GM23338 (cell line): ENCODE measurements around the gene SREK1IP1. TPM values are rescaled to one million over a fixed set of nuclear protein-coding genes. Genes with fewer than 3 reads are reported as not detected.

Experiments used
- ATAC-seq: fragments of 200-7000 bp; cut with Tn5 transposase; 3 replicates; pipeline ENCODE4 v1.9.1; 2020
- DNase-seq: peaks from one replicate; pipeline ENCODE4 v3.0.0-alpha.2; 2015; ENCODE audit warnings: low spot score
- H2AFZ ChIP-seq: fragments of 200-600 bp; sonication (generic); 2 replicates; pipeline ENCODE4 v1.8.0; 2016; ENCODE audit warnings: antibody characterized with exemption, mild to moderate bottlenecking, moderate library complexity
- H3F3A ChIP-seq: fragments of 200-600 bp; sonication (generic); replicated peaks from 2 replicates; pipeline ENCODE4 v1.8.0; 2017; ENCODE audit warnings: antibody characterized with exemption, mixed run types, low read depth
- H3K27ac ChIP-seq: fragments of 200-600 bp; sonication (generic); 2 replicates; pipeline ENCODE4 v1.6.1; 2016; ENCODE audit warnings: low read depth
- H3K27me3 ChIP-seq: fragments of 200-600 bp; sonication (generic); 2 replicates; pipeline ENCODE4 v1.8.0; 2016; ENCODE audit warnings: mild to moderate bottlenecking, mixed run types, moderate library complexity; ENCODE audit not compliant: insufficient read depth
- H3K36me3 ChIP-seq: fragments of 200-600 bp; sonication (generic); 2 replicates; pipeline ENCODE4 v1.8.0; 2016; ENCODE audit warnings: mild to moderate bottlenecking; ENCODE audit not compliant: insufficient read depth
- H3K4me1 ChIP-seq: fragments of 200-600 bp; sonication (generic); 2 replicates; pipeline ENCODE4 v1.8.0; 2016; ENCODE audit warnings: mild to moderate bottlenecking, moderate library complexity; ENCODE audit not compliant: insufficient read depth
- H3K4me2 ChIP-seq: fragments of 200-600 bp; sonication (generic); 2 replicates; pipeline ENCODE4 v1.7.1; 2017; ENCODE audit warnings: mixed run types
- H3K4me3 ChIP-seq: fragments of 200-600 bp; sonication (generic); 2 replicates; pipeline ENCODE4 v1.6.1; 2016; ENCODE audit warnings: mixed run types
- H3K79me2 ChIP-seq: fragments of 200-600 bp; sonication (generic); replicated peaks from 2 replicates; pipeline ENCODE4 v1.8.0; 2017; ENCODE audit warnings: mild to moderate bottlenecking; ENCODE audit not compliant: insufficient read depth
- H3K9me2 ChIP-seq: fragments of 200-600 bp; sonication (generic); 2 replicates; pipeline ENCODE4 v1.8.0; 2017; ENCODE audit not compliant: insufficient read depth
- H4K20me1 ChIP-seq: fragments of 200-600 bp; sonication (generic); replicated peaks from 2 replicates; pipeline ENCODE4 v1.8.0; 2017; ENCODE audit warnings: mild to moderate bottlenecking; ENCODE audit not compliant: insufficient read depth
- H3K27ac Mint-ChIP-seq: 2 replicates; pipeline ENCODE4 v1.8.0; 2020; ENCODE audit warnings: inconsistent platforms, mild to moderate bottlenecking, moderate library complexity, mixed read lengths
- H3K27me3 Mint-ChIP-seq: 3 replicates; pipeline ENCODE4 v1.8.0; 2022; ENCODE audit warnings: low read depth, mild to moderate bottlenecking, moderate library complexity, mixed read lengths, inconsistent platforms; ENCODE audit not compliant: insufficient read depth, poor library complexity
- H3K36me3 Mint-ChIP-seq: 3 replicates; pipeline ENCODE4 v1.8.0; 2021; ENCODE audit warnings: low read depth, mild to moderate bottlenecking, inconsistent platforms, moderate library complexity, mixed read lengths
- H3K4me1 Mint-ChIP-seq: 3 replicates; pipeline ENCODE4 v1.8.0; 2020; ENCODE audit warnings: mild to moderate bottlenecking, inconsistent platforms, mixed read lengths
- H3K4me3 Mint-ChIP-seq: 3 replicates; pipeline ENCODE4 v1.8.0; 2021; ENCODE audit warnings: moderate library complexity, mild to moderate bottlenecking, inconsistent platforms, mixed read lengths
- H3K9me3 Mint-ChIP-seq: 3 replicates; pipeline ENCODE4 v1.8.0; 2020; ENCODE audit warnings: moderate library complexity, mild to moderate bottlenecking, inconsistent platforms, mixed read lengths
- CREB1 ChIP-seq: fragments of 250-450 bp; sonication (Bioruptor Pico); IDR thresholded peaks from 2 replicates; pipeline ENCODE4 v1.5.0; 2020; ENCODE audit warnings: low read depth, mild to moderate bottlenecking, moderate library complexity
- EZH2phosphoT487 ChIP-seq: fragments of 200-600 bp; sonication (generic); IDR thresholded peaks from one replicate; pipeline ENCODE4 v1.8.1; 2018; ENCODE audit warnings: antibody characterized with exemption; ENCODE audit not compliant: unreplicated experiment
- JUNB ChIP-seq: IDR thresholded peaks from one replicate; pipeline ENCODE4 v1.6.1; 2016; ENCODE audit warnings: antibody characterized with exemption; ENCODE audit not compliant: unreplicated experiment
- NANOG ChIP-seq: IDR thresholded peaks from 2 replicates; pipeline ENCODE4 v1.6.1; 2016; ENCODE audit warnings: antibody characterized with exemption, borderline replicate concordance
- POLR2AphosphoS5 ChIP-seq: IDR thresholded peaks from 2 replicates; pipeline ENCODE4 v1.6.1; 2016; ENCODE audit warnings: antibody characterized with exemption, low read depth
- STAT1 ChIP-seq: IDR thresholded peaks from one replicate; pipeline ENCODE4 v1.6.1; 2016; ENCODE audit warnings: antibody characterized with exemption; ENCODE audit not compliant: unreplicated experiment
- ZNF114 ChIP-seq: fragments of 250-450 bp; sonication (Bioruptor Pico); IDR thresholded peaks from 2 replicates; pipeline ENCODE4 v1.5.0; 2020; ENCODE audit warnings: mild to moderate bottlenecking, moderate library complexity
- ZNF331 ChIP-seq: fragments of 250-450 bp; sonication (Bioruptor Pico); IDR thresholded peaks from 2 replicates; pipeline ENCODE4 v1.5.0; 2020; ENCODE audit warnings: low read depth, mild to moderate bottlenecking, moderate library complexity
- polyA plus RNA-seq: library from polyadenylated mRNA; unstranded; fragments of >200 nt; fragmentation: Nextera tagmentation; extraction: Ambion mirVana; gene quantifications from 2 replicates; pipeline ENCODE4 v1.2.1, GENCODE V29; 2016
- total RNA-seq: library from RNA; depleted of rRNA; stranded (reverse); fragments of >200 nt; shearing (Covaris generic); gene quantifications from 2 replicates; pipeline ENCODE4 v1.2.3, GENCODE V29; 2014
- TF ChIP-seq, protein P1 (sequence below): IDR thresholded peaks from 2 replicates; pipeline ENCODE4 v1.6.1; 2016; ENCODE audit warnings: antibody characterized with exemption
- TF ChIP-seq, protein P2 (sequence below): IDR thresholded peaks from one replicate; pipeline ENCODE4 v1.6.1; 2018; ENCODE audit warnings: antibody characterized with exemption; ENCODE audit not compliant: unreplicated experiment
- TF ChIP-seq, protein P3 (sequence below): fragments of 250-450 bp; sonication (Bioruptor Pico); IDR thresholded peaks from 2 replicates; pipeline ENCODE4 v1.5.0; 2020; ENCODE audit warnings: mild to moderate bottlenecking, moderate library complexity
- TF ChIP-seq, protein P4 (sequence below), 2 experiments: fragments of 200-600 bp in 1 of 2; sonication (generic) in 1 of 2; conservative IDR thresholded peaks; 2 replicates each; pipeline versions ENCODE4 v1.5.1 to v1.6.1; 2016 to 2017; ENCODE audit warnings: antibody characterized with exemption in 2 of 2, low read depth in 2 of 2, mild to moderate bottlenecking in 2 of 2, moderate library complexity in 1 of 2

SREK1IP1 gene
- total and polyA plus RNA-seq, 2 experiments from 2014 or later: 16.7 to 137 TPM

DNA sequence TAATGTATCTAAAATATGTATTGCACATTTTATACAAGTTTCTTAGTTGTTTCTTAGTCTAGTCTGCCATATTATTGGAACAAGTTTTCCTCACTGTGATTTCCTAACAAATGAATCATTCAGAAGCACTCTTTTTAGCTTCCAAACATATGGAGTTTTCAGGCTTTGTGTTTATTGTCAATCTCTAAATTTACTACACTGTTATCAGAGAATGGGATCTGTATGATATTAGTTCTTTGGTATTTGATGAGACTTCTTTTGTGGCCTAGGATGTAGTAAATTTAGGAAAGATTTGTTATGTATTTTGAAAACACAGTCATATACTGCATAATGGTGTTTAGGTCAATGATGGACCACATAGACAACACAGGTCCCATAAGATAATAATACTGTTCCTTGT lies 25.7 kb downstream of the SREK1IP1 start (continued):
- TF ChIP-seq, protein P1, sequence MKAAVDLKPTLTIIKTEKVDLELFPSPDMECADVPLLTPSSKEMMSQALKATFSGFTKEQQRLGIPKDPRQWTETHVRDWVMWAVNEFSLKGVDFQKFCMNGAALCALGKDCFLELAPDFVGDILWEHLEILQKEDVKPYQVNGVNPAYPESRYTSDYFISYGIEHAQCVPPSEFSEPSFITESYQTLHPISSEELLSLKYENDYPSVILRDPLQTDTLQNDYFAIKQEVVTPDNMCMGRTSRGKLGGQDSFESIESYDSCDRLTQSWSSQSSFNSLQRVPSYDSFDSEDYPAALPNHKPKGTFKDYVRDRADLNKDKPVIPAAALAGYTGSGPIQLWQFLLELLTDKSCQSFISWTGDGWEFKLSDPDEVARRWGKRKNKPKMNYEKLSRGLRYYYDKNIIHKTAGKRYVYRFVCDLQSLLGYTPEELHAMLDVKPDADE: no peak

DNA sequence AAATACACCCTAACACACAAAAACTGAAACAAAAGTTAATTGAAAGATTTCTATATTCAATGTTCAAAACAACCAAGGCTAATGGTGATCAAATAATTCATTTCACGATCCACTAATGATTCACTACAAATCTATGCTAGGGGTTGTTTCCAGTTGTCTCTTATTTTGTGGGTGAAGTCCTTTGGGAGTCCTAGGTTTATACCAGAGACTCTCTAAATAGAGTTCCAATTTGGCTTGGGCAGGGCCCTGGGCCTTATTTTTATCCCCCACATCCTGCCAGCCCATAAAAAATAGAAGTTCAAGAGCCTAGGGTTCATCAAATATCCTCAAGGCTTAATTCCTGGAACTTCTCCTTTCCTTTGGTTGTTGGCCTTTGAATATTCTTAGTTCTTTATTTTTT lies 26.1 kb downstream of the SREK1IP1 start:
- H3K9me2 ChIP-seq: no peaks in the 10 kb centered on the region
- H3F3A ChIP-seq: no peaks in the 10 kb centered on the region
- Mint-ChIP-seq H3K9me3 (no peaks in the 10 kb centered on the region; the same call in 2 of the 3 replicates), H3K4me1 (peaks cover 15% of the 10 kb centered on the region; the same call in 2 of the 3 replicates), H3K27me3 (no peaks in the 10 kb centered on the region), H3K27ac (no peak overlapping the region), H3K36me3 (peaks cover 16% of the 10 kb centered on the region; the same call in 2 of the 3 replicates), H3K4me3 (no peak overlapping the region)
- H3K79me2 ChIP-seq: peaks cover 5% of the 10 kb centered on the region; the same call in 1 of the 2 replicates
- H3K4me1 ChIP-seq: peaks cover 4% of the 10 kb centered on the region; the same call in 1 of the 2 replicates
- no peak overlapping the region for H3K27ac ChIP-seq
- ATAC-seq: no peak
- no peak overlapping the region for H2AFZ ChIP-seq
- H3K36me3 ChIP-seq: peaks cover 9% of the 10 kb centered on the region; the same call in 1 of the 2 replicates
- H3K4me3 ChIP-seq: no peak overlapping the region
- H4K20me1 ChIP-seq: no peaks in the 10 kb centered on the region
- no peak for DNase-seq
- no peak overlapping the region for H3K4me2 ChIP-seq
- no peaks in the 10 kb centered on the region for H3K27me3 ChIP-seq
- TF ChIP-seq EZH2phosphoT487 (no peak), ZNF331 (CRISPR knock-in tag) (no peak), CREB1 (no peak), NANOG (no peak), JUNB (no peak), STAT1 (no peak), ZNF114 (no peak), POLR2AphosphoS5 (no peak)
- TF ChIP-seq, protein P2, sequence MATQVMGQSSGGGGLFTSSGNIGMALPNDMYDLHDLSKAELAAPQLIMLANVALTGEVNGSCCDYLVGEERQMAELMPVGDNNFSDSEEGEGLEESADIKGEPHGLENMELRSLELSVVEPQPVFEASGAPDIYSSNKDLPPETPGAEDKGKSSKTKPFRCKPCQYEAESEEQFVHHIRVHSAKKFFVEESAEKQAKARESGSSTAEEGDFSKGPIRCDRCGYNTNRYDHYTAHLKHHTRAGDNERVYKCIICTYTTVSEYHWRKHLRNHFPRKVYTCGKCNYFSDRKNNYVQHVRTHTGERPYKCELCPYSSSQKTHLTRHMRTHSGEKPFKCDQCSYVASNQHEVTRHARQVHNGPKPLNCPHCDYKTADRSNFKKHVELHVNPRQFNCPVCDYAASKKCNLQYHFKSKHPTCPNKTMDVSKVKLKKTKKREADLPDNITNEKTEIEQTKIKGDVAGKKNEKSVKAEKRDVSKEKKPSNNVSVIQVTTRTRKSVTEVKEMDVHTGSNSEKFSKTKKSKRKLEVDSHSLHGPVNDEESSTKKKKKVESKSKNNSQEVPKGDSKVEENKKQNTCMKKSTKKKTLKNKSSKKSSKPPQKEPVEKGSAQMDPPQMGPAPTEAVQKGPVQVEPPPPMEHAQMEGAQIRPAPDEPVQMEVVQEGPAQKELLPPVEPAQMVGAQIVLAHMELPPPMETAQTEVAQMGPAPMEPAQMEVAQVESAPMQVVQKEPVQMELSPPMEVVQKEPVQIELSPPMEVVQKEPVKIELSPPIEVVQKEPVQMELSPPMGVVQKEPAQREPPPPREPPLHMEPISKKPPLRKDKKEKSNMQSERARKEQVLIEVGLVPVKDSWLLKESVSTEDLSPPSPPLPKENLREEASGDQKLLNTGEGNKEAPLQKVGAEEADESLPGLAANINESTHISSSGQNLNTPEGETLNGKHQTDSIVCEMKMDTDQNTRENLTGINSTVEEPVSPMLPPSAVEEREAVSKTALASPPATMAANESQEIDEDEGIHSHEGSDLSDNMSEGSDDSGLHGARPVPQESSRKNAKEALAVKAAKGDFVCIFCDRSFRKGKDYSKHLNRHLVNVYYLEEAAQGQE: no peak
- TF ChIP-seq, protein P3, sequence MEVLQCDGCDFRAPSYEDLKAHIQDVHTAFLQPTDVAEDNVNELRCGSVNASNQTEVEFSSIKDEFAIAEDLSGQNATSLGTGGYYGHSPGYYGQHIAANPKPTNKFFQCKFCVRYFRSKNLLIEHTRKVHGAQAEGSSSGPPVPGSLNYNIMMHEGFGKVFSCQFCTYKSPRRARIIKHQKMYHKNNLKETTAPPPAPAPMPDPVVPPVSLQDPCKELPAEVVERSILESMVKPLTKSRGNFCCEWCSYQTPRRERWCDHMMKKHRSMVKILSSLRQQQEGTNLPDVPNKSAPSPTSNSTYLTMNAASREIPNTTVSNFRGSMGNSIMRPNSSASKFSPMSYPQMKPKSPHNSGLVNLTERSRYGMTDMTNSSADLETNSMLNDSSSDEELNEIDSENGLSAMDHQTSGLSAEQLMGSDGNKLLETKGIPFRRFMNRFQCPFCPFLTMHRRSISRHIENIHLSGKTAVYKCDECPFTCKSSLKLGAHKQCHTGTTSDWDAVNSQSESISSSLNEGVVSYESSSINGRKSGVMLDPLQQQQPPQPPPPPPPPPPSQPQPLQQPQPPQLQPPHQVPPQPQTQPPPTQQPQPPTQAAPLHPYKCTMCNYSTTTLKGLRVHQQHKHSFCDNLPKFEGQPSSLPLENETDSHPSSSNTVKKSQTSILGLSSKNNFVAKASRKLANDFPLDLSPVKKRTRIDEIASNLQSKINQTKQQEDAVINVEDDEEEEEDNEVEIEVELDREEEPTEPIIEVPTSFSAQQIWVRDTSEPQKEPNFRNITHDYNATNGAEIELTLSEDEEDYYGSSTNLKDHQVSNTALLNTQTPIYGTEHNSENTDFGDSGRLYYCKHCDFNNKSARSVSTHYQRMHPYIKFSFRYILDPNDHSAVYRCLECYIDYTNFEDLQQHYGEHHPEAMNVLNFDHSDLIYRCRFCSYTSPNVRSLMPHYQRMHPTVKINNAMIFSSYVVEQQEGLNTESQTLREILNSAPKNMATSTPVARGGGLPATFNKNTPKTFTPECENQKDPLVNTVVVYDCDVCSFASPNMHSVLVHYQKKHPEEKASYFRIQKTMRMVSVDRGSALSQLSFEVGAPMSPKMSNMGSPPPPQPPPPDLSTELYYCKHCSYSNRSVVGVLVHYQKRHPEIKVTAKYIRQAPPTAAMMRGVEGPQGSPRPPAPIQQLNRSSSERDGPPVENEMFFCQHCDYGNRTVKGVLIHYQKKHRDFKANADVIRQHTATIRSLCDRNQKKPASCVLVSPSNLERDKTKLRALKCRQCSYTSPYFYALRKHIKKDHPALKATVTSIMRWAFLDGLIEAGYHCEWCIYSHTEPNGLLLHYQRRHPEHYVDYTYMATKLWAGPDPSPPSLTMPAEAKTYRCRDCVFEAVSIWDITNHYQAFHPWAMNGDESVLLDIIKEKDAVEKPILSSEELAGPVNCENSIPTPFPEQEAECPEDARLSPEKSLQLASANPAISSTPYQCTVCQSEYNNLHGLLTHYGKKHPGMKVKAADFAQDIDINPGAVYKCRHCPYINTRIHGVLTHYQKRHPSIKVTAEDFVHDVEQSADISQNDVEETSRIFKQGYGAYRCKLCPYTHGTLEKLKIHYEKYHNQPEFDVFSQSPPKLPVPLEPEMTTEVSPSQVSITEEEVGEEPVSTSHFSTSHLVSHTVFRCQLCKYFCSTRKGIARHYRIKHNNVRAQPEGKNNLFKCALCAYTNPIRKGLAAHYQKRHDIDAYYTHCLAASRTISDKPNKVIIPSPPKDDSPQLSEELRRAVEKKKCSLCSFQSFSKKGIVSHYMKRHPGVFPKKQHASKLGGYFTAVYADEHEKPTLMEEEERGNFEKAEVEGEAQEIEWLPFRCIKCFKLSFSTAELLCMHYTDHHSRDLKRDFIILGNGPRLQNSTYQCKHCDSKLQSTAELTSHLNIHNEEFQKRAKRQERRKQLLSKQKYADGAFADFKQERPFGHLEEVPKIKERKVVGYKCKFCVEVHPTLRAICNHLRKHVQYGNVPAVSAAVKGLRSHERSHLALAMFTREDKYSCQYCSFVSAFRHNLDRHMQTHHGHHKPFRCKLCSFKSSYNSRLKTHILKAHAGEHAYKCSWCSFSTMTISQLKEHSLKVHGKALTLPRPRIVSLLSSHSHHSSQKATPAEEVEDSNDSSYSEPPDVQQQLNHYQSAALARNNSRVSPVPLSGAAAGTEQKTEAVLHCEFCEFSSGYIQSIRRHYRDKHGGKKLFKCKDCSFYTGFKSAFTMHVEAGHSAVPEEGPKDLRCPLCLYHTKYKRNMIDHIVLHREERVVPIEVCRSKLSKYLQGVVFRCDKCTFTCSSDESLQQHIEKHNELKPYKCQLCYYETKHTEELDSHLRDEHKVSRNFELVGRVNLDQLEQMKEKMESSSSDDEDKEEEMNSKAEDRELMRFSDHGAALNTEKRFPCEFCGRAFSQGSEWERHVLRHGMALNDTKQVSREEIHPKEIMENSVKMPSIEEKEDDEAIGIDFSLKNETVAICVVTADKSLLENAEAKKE: no peak
- TF ChIP-seq, protein P1: no peak
- TF ChIP-seq, protein P4, sequence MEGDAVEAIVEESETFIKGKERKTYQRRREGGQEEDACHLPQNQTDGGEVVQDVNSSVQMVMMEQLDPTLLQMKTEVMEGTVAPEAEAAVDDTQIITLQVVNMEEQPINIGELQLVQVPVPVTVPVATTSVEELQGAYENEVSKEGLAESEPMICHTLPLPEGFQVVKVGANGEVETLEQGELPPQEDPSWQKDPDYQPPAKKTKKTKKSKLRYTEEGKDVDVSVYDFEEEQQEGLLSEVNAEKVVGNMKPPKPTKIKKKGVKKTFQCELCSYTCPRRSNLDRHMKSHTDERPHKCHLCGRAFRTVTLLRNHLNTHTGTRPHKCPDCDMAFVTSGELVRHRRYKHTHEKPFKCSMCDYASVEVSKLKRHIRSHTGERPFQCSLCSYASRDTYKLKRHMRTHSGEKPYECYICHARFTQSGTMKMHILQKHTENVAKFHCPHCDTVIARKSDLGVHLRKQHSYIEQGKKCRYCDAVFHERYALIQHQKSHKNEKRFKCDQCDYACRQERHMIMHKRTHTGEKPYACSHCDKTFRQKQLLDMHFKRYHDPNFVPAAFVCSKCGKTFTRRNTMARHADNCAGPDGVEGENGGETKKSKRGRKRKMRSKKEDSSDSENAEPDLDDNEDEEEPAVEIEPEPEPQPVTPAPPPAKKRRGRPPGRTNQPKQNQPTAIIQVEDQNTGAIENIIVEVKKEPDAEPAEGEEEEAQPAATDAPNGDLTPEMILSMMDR (conservative IDR thresholded peaks at IDR 0.05; ENCODE audit: low read depth in 2 of 2): no peak
